ENCODE results near the gene ZNF710.
"Not testable (repeated sequence)": the region's sequence is repeated elsewhere in the genome, so short reads cannot be mapped to it uniquely, and the experiment has no call there.

ZNF710 gene

GRCh38 chr15:90062462-90062932 lies 61.4 kb downstream of the ZNF710 start:
- no peak for DNase-seq

- DNase-seq: no peak
Observed at GRCh38 chr15:90062973-90063769, 62.0 kb downstream of the ZNF710 start.

- DNase-seq: no peak
Observed at GRCh38 chr15:90063770-90064247, 62.7 kb downstream of the ZNF710 start.

GRCh38 chr15:90064911-90065681 lies 64.0 kb downstream of the ZNF710 start:
- DNase-seq: no peak

GRCh38 chr15:90065682-90066049 lies 64.5 kb downstream of the ZNF710 start:
- DNase-seq: no peak

- DNase-seq: no peak
Observed at GRCh38 chr15:90067181-90067952, 66.2 kb downstream of the ZNF710 start.

GRCh38 chr15:90067953-90068606 lies 67.0 kb downstream of the ZNF710 start:
- DNase-seq: no peak

- DNase-seq: not testable (repeated sequence)
Observed at GRCh38 chr15:90070623-90071022, 69.5 kb downstream of the ZNF710 start.

GRCh38 chr15:90071220-90071807 lies 70.2 kb downstream of the ZNF710 start:
- peak; percentile 78 for DNase-seq

GRCh38 chr15:90072978-90073640 lies 72.0 kb downstream of the ZNF710 start:
- DNase-seq: no peak

- no peak for DNase-seq
Observed at GRCh38 chr15:90074023-90074422, 72.9 kb downstream of the ZNF710 start.

- no peak for DNase-seq
Observed at GRCh38 chr15:90074916-90075315, 73.8 kb downstream of the ZNF710 start.

- peak; percentile 58 for DNase-seq
Observed at GRCh38 chr15:90075420-90076289, 74.5 kb downstream of the ZNF710 start.

GRCh38 chr15:90076716-90077115 lies 75.6 kb downstream of the ZNF710 start:
- no peak for DNase-seq

- no peak for DNase-seq
Observed at GRCh38 chr15:90078965-90079364, 77.8 kb downstream of the ZNF710 start.

GRCh38 chr15:90079619-90080457 lies 78.7 kb downstream of the ZNF710 start:
- DNase-seq: no peak

- DNase-seq: no peak
Observed at GRCh38 chr15:90080458-90080755, 79.3 kb downstream of the ZNF710 start.

GRCh38 chr15:90080818-90081393 lies 79.8 kb downstream of the ZNF710 start:
- DNase-seq: no peak

GRCh38 chr15:90082140-90082715 lies 81.1 kb downstream of the ZNF710 start:
- no peak for DNase-seq
